ENCODE results near the gene CDH4. TPM values are rescaled to one million over a fixed set of nuclear protein-coding genes. Genes with fewer than 3 reads are reported as not detected.

Gene CDH4
- total RNA-seq, 1 donor from 2014 or later: 3.2 TPM

GRCh38 chr20:61557621-61558020 lies 305.6 kb downstream of the CDH4 start:
- H3K9ac ChIP-seq (ENCODE audit: low read length): no peak overlapping the region
- no peak overlapping the region for H3K27ac ChIP-seq (ENCODE audit: low read depth, low read length)
- Mint-ChIP-seq H3K27me3 (ENCODE audit: low read depth, unreplicated experiment) (no peaks in the 10 kb centered on the region), H3K4me1 (ENCODE audit: low read depth, unreplicated experiment) (peaks cover 25% of the 10 kb centered on the region), H3K9me3 (ENCODE audit: unreplicated experiment) (no peaks in the 10 kb centered on the region), H3K36me3 (ENCODE audit: low read depth, unreplicated experiment) (no peaks in the 10 kb centered on the region), H3K4me3 (ENCODE audit: unreplicated experiment) (no peak overlapping the region), H3K27ac (ENCODE audit: unreplicated experiment) (no peak overlapping the region)
- H3K9me3 ChIP-seq (ENCODE audit: insufficient read depth, low read depth, low read length): no peaks in the 10 kb centered on the region
- peaks cover 27% of the 10 kb centered on the region for H3K4me1 ChIP-seq (ENCODE audit: insufficient read depth, low read length)
- no peak overlapping the region for H3K4me2 ChIP-seq (ENCODE audit: low read length)
- no peak overlapping the region for H2AFZ ChIP-seq (ENCODE audit: low read depth, low read length)
- no peaks in the 10 kb centered on the region for H3K36me3 ChIP-seq (ENCODE audit: insufficient read depth, low read length)
- H3K79me2 ChIP-seq (ENCODE audit: insufficient read depth, low read length): no peaks in the 10 kb centered on the region
- no peak for FAIRE-seq
- H3K27me3 ChIP-seq (ENCODE audit: insufficient read depth, low read length): no peaks in the 10 kb centered on the region
- DNase-seq (ENCODE audit: low read depth): no peak
- H4K20me1 ChIP-seq (ENCODE audit: insufficient read depth, low read length): no peaks in the 10 kb centered on the region
- TF ChIP-seq, protein P1, sequence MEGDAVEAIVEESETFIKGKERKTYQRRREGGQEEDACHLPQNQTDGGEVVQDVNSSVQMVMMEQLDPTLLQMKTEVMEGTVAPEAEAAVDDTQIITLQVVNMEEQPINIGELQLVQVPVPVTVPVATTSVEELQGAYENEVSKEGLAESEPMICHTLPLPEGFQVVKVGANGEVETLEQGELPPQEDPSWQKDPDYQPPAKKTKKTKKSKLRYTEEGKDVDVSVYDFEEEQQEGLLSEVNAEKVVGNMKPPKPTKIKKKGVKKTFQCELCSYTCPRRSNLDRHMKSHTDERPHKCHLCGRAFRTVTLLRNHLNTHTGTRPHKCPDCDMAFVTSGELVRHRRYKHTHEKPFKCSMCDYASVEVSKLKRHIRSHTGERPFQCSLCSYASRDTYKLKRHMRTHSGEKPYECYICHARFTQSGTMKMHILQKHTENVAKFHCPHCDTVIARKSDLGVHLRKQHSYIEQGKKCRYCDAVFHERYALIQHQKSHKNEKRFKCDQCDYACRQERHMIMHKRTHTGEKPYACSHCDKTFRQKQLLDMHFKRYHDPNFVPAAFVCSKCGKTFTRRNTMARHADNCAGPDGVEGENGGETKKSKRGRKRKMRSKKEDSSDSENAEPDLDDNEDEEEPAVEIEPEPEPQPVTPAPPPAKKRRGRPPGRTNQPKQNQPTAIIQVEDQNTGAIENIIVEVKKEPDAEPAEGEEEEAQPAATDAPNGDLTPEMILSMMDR (IDR thresholded peaks at IDR 0.05; ENCODE audit: insufficient read depth, low read depth, low read length): no peak
- TF ChIP-seq EZH2 (IDR thresholded peaks at IDR 0.05; ENCODE audit: insufficient read depth, low read length): no peak
- no peak overlapping the region for H3K4me3 ChIP-seq (ENCODE audit: insufficient read depth, low read depth, low read length)

- DNase-seq (ENCODE audit: low read depth) (peak; percentile 45), FAIRE-seq (no peak)
- H3K4me2 ChIP-seq (ENCODE audit: low read length): peak overlapping the region; percentile 23
- H2AFZ ChIP-seq (ENCODE audit: low read depth, low read length): no peak overlapping the region
- no peaks in the 10 kb centered on the region for H3K27me3 ChIP-seq (ENCODE audit: insufficient read depth, low read length)
- no peak overlapping the region for H3K27ac ChIP-seq (ENCODE audit: low read depth, low read length)
- peaks cover 6% of the 10 kb centered on the region for H3K27me3 Mint-ChIP-seq (ENCODE audit: low read depth, unreplicated experiment)
- H3K9me3 Mint-ChIP-seq (ENCODE audit: unreplicated experiment): no peaks in the 10 kb centered on the region
- no peaks in the 10 kb centered on the region for H3K9me3 ChIP-seq (ENCODE audit: insufficient read depth, low read depth, low read length)
- no peaks in the 10 kb centered on the region for H4K20me1 ChIP-seq (ENCODE audit: insufficient read depth, low read length)
- H3K79me2 ChIP-seq (ENCODE audit: insufficient read depth, low read length): no peaks in the 10 kb centered on the region
- peaks cover 27% of the 10 kb centered on the region for H3K4me1 ChIP-seq (ENCODE audit: insufficient read depth, low read length)
- no peak overlapping the region for H3K9ac ChIP-seq (ENCODE audit: low read length)
- no peak overlapping the region for H3K4me3 Mint-ChIP-seq (ENCODE audit: unreplicated experiment)
- H3K4me3 ChIP-seq (ENCODE audit: insufficient read depth, low read depth, low read length): no peak overlapping the region
- TF ChIP-seq EZH2 (IDR thresholded peaks at IDR 0.05; ENCODE audit: insufficient read depth, low read length): no peak
- TF ChIP-seq, protein P1 (IDR thresholded peaks at IDR 0.05; ENCODE audit: insufficient read depth, low read depth, low read length): no peak
- H3K36me3 ChIP-seq (ENCODE audit: insufficient read depth, low read length): no peaks in the 10 kb centered on the region
- H3K4me1 Mint-ChIP-seq (ENCODE audit: low read depth, unreplicated experiment): peaks cover 25% of the 10 kb centered on the region
- no peaks in the 10 kb centered on the region for H3K36me3 Mint-ChIP-seq (ENCODE audit: low read depth, unreplicated experiment)
- no peak overlapping the region for H3K27ac Mint-ChIP-seq (ENCODE audit: unreplicated experiment)
These were observed 306.7 kb downstream of the CDH4 start for GRCh38 chr20:61558726-61559125.

GRCh38 chr20:61559706-61560315 lies 307.8 kb downstream of the CDH4 start:
- peaks cover 27% of the 10 kb centered on the region for H3K4me1 ChIP-seq (ENCODE audit: insufficient read depth, low read length)
- no peak overlapping the region for H3K27ac ChIP-seq (ENCODE audit: low read depth, low read length)
- no peak for TF ChIP-seq EZH2 (IDR thresholded peaks at IDR 0.05; ENCODE audit: insufficient read depth, low read length)
- TF ChIP-seq, protein P1 (IDR thresholded peaks at IDR 0.05; ENCODE audit: insufficient read depth, low read depth, low read length): no peak
- no peaks in the 10 kb centered on the region for H4K20me1 ChIP-seq (ENCODE audit: insufficient read depth, low read length)
- DNase-seq (ENCODE audit: low read depth) (no peak), FAIRE-seq (no peak)
- Mint-ChIP-seq H3K4me3 (ENCODE audit: unreplicated experiment) (no peak overlapping the region), H3K9me3 (ENCODE audit: unreplicated experiment) (peaks cover 4% of the 10 kb centered on the region), H3K36me3 (ENCODE audit: low read depth, unreplicated experiment) (no peaks in the 10 kb centered on the region), H3K4me1 (ENCODE audit: low read depth, unreplicated experiment) (peaks cover 25% of the 10 kb centered on the region), H3K27me3 (ENCODE audit: low read depth, unreplicated experiment) (peaks cover 13% of the 10 kb centered on the region), H3K27ac (ENCODE audit: unreplicated experiment) (no peak overlapping the region)
- no peaks in the 10 kb centered on the region for H3K79me2 ChIP-seq (ENCODE audit: insufficient read depth, low read length)
- H3K4me3 ChIP-seq (ENCODE audit: insufficient read depth, low read depth, low read length): no peak overlapping the region
- no peaks in the 10 kb centered on the region for H3K36me3 ChIP-seq (ENCODE audit: insufficient read depth, low read length)
- no peaks in the 10 kb centered on the region for H3K9me3 ChIP-seq (ENCODE audit: insufficient read depth, low read depth, low read length)
- no peak overlapping the region for H3K9ac ChIP-seq (ENCODE audit: low read length)
- no peaks in the 10 kb centered on the region for H3K27me3 ChIP-seq (ENCODE audit: insufficient read depth, low read length)
- H3K4me2 ChIP-seq (ENCODE audit: low read length): no peak overlapping the region
- no peak overlapping the region for H2AFZ ChIP-seq (ENCODE audit: low read depth, low read length)

Measured in astrocyte (in vitro differentiated cells and primary cell).